Smooth muscle cell (in vitro differentiated cells): ENCODE data around the gene TPM1. TPM values are rescaled to one million over a fixed set of nuclear protein-coding genes. Genes with fewer than 3 reads are reported as not detected.

Source experiments
- DNase-seq: peaks from one replicate; lab custom pipeline; 2025; ENCODE audit not compliant: unreplicated experiment; lab: John Stamatoyannopoulos, UW
- H2AFZ ChIP-seq: fragments of 200-600 bp; sonication (generic); 2 replicates; pipeline ENCODE4 v1.6.0; 2016; ENCODE audit warnings: antibody characterized with exemption, low read depth, mild to moderate bottlenecking
- H3F3A ChIP-seq: fragments of 200-600 bp; sonication (generic); 2 replicates; pipeline ENCODE4 v1.6.0; 2017; ENCODE audit warnings: antibody characterized with exemption, low read depth
- H3K27ac ChIP-seq: fragments of 200-600 bp; sonication (generic); 2 replicates; pipeline ENCODE4 v1.5.1; 2016; ENCODE audit warnings: low read depth, mild to moderate bottlenecking
- H3K27me3 ChIP-seq: fragments of 200-600 bp; sonication (generic); 2 replicates; pipeline ENCODE4 v1.6.1; 2016; ENCODE audit warnings: low read depth, mild to moderate bottlenecking
- H3K36me3 ChIP-seq: fragments of 200-600 bp; sonication (generic); 2 replicates; pipeline ENCODE4 v1.5.1; 2016; ENCODE audit warnings: low read depth
- H3K4me1 ChIP-seq: fragments of 200-600 bp; sonication (generic); 2 replicates; pipeline ENCODE4 v1.5.1; 2016; ENCODE audit warnings: low read depth
- H3K4me2 ChIP-seq: fragments of 200-600 bp; sonication (generic); 2 replicates; pipeline ENCODE4 v1.6.0; 2016; ENCODE audit warnings: mild to moderate bottlenecking
- H3K4me3 ChIP-seq: fragments of 200-600 bp; sonication (generic); 2 replicates; pipeline ENCODE4 v1.5.1; 2016; ENCODE audit warnings: mild to moderate bottlenecking
- H3K79me2 ChIP-seq: fragments of 200-600 bp; sonication (generic); 2 replicates; pipeline ENCODE4 v1.6.0; 2016; ENCODE audit warnings: low read depth, mild to moderate bottlenecking
- H3K9ac ChIP-seq: fragments of 200-600 bp; sonication (generic); 2 replicates; pipeline ENCODE4 v1.6.0; 2016; ENCODE audit warnings: low read depth
- H3K9me3 ChIP-seq: fragments of 200-600 bp; sonication (generic); replicated peaks from 2 replicates; pipeline ENCODE4 v1.5.1; 2016; ENCODE audit warnings: low read depth
- H4K20me1 ChIP-seq: fragments of 200-600 bp; sonication (generic); 2 replicates; pipeline ENCODE4 v1.6.0; 2016; ENCODE audit warnings: low read depth
- CTCF ChIP-seq: fragments of 200-600 bp; sonication (generic); IDR thresholded peaks from 2 replicates; pipeline ENCODE4 v1.5.1; 2017; ENCODE audit warnings: borderline replicate concordance, mild to moderate bottlenecking, antibody characterized with exemption; ENCODE audit not compliant: insufficient read depth, poor library complexity, severe bottlenecking
- WGBS: methylation state at CpG from one replicate; pipeline ENCODE4 v1.1.7; 2016; ENCODE audit warnings: low lambda C conversion rate; 5-methylcytosine and 5-hydroxymethylcytosine counted together
- polyA plus RNA-seq: library from polyadenylated mRNA; unstranded; fragments of >200 nt; fragmentation: Nextera tagmentation; extraction: Ambion mirVana; gene quantifications from 2 replicates; pipeline ENCODE4 v1.2.1, GENCODE V29; 2016
- total RNA-seq: library from RNA; depleted of rRNA; stranded (reverse); fragments of >200 nt; gene quantifications from 2 replicates; pipeline ENCODE4 v1.2.3, GENCODE V29; 2014

TPM1 gene
- total and polyA plus RNA-seq, 2 experiments from 2014 or later = 1,694 to 1,915 TPM

- Histone ChIP-seq H3K36me3 (no peaks in the 10 kb centered on the region), H3K79me2 (no peaks in the 10 kb centered on the region), H3K4me1 (peaks cover 7% of the 10 kb centered on the region), H3K4me3 (no peak overlapping the region), H4K20me1 (peaks cover 43% of the 10 kb centered on the region), H3K4me2 (no peak overlapping the region), H3K27me3 (no peaks in the 10 kb centered on the region), H3K9me3 (no peaks in the 10 kb centered on the region), H3F3A (peaks cover 48% of the 10 kb centered on the region), H3K9ac (no peak overlapping the region), H2AFZ (no peak overlapping the region), H3K27ac (peak overlapping the region; percentile 29)
- no peak for DNase-seq
- WGBS = 62% methylated on average over 9 of the region's 9 CpGs
- no peak for TF ChIP-seq CTCF
Measured at GRCh38 chr15:63073497-63074172, 31.1 kb downstream of the TPM1 start.

DNA sequence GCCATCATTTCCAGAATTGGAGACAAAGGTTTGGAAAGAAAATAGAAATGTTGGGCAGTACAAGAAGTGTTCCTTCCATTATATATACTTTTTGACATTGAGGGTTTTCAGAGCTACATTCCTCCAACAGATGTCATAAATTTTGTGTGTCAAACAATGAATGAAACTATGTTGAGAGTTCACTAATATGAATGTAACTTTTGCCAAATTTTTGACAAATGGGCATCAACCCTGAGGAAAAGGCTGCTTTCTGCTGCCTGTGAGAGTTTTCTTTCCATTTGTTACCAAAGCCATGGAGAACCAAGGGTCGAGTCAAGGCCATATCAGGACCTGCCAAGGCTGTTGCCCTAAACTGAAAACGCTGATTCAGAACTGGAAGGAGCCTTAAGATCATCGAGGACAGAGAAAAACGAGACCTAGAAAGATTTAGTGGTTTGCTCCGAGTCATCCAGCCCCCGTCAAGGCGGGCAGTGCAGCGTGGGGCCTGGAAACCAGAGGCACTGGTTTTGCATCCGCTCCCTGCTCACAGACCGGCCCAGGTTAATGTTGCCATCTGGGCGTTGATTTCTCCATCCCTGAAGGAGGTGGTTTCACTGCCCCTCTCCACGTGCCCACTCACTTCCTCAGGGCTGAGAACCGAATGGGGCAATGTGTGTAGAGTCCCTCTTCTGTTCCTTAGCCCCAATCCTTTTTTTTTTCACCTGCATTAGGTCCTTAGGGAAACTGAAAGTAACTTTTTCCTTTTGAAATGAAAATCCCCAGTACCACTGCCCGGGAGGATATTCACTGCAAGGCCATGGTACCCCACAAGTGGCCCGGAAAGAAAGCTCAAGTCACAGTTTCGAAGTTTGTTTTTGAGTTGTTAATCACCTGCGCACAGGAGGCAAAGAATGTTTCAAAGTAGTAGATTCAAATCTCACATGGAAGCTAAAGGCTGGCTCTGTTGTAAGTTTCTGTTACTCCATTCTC, 32.8 kb downstream of the TPM1 start:
- Histone ChIP-seq H3K4me3 (no peak overlapping the region), H3K4me2 (peak overlapping the region; percentile 43), H3K9ac (no peak overlapping the region), H3K4me1 (peaks cover 7% of the 10 kb centered on the region), H3K79me2 (no peaks in the 10 kb centered on the region), H4K20me1 (peaks cover 29% of the 10 kb centered on the region), H3K9me3 (no peaks in the 10 kb centered on the region), H3K36me3 (no peaks in the 10 kb centered on the region), H3F3A (peaks cover 35% of the 10 kb centered on the region), H2AFZ (no peak overlapping the region), H3K27me3 (no peaks in the 10 kb centered on the region), H3K27ac (peak overlapping the region; percentile 29)
- no peak for TF ChIP-seq CTCF
- 37% methylated on average over 17 of the region's 17 CpGs for WGBS
- no peak for DNase-seq

DNA sequence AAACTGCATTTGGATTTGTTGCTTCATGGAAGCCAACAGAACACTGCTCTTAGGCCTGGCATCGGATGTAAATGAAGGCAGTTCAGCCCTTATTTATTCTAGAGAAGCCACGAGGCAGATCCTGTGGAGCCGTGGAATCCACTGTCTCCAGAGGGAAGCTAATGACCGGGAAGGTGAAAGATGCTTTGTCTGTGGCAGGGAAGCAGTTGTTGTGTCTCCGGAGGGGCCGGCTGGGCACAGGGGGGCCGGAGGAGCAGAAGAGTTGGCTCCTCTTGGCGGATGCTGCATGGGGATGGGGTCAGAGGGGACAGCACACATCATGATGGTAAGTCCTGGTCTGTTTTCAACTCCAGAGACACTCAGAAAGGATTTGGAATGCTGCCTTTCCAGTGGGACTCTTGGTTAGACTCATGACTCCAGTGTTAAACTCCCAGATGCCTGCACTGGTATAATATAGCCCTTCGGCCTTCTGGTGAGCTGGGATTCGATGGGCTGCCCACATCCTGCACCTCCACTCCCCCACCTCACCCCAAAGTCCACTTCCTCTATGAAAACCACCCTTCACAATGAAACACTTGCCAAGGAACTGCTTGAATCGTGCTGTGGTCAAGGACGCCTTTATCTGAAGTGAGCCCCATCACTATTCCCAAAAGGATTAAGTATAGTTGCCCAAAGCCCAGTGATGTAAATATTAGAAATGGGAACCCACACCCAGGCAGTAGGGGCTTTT, 33.6 kb downstream of the TPM1 start:
- Histone ChIP-seq H3K4me1 (peaks cover 7% of the 10 kb centered on the region), H3F3A (peaks cover 26% of the 10 kb centered on the region), H3K27ac (peak overlapping the region; percentile 29), H3K36me3 (no peaks in the 10 kb centered on the region), H3K79me2 (no peaks in the 10 kb centered on the region), H3K27me3 (no peaks in the 10 kb centered on the region), H3K4me2 (peak overlapping the region; percentile 43), H3K9ac (no peak overlapping the region), H3K9me3 (no peaks in the 10 kb centered on the region), H2AFZ (no peak overlapping the region), H3K4me3 (no peak overlapping the region), H4K20me1 (peaks cover 20% of the 10 kb centered on the region)
- TF ChIP-seq CTCF = no peak
- 57% methylated on average over 12 of the region's 12 CpGs for WGBS
- DNase-seq = no peak
